GM19455 (cell line): ENCODE results near the gene ATF6.
"Not testable (repeated sequence)": the region's sequence is repeated elsewhere in the genome, so short reads cannot be mapped to it uniquely, and the experiment has no call there.

Experiments used
- ATAC-seq: cut with Tn5 transposase; IDR thresholded peaks from one replicate; pipeline ENCODE4 v1.9.1; 2021; ENCODE audit not compliant: unreplicated experiment

The ATF6 gene

GRCh38 chr1:161827786-161828185 lies 61.7 kb downstream of the ATF6 start:
- ATAC-seq = no peak

- ATAC-seq = not testable (repeated sequence)
Measured at GRCh38 chr1:161832299-161832907, 66.3 kb downstream of the ATF6 start.

GRCh38 chr1:161834967-161835550 lies 68.9 kb downstream of the ATF6 start:
- ATAC-seq = no peak

GRCh38 chr1:161836018-161836417 lies 69.9 kb downstream of the ATF6 start:
- no peak for ATAC-seq

- no peak for ATAC-seq
Measured at GRCh38 chr1:161838362-161838761, 72.2 kb downstream of the ATF6 start.

- ATAC-seq = no peak
Measured at GRCh38 chr1:161838885-161839284, 72.8 kb downstream of the ATF6 start.

- ATAC-seq = no peak
Measured at GRCh38 chr1:161839591-161839990, 73.5 kb downstream of the ATF6 start.

GRCh38 chr1:161840363-161840762 lies 74.2 kb downstream of the ATF6 start:
- ATAC-seq = no peak

GRCh38 chr1:161843156-161843555 lies 77.0 kb downstream of the ATF6 start:
- no peak for ATAC-seq

- ATAC-seq = no peak
Measured at GRCh38 chr1:161844696-161845095, 78.6 kb downstream of the ATF6 start.

- ATAC-seq = no peak
Measured at GRCh38 chr1:161848676-161849075, 82.6 kb downstream of the ATF6 start.

- ATAC-seq = no peak
Measured at GRCh38 chr1:161849518-161849917, 83.4 kb downstream of the ATF6 start.

- no peak for ATAC-seq
Measured at GRCh38 chr1:161855260-161855659, 89.1 kb downstream of the ATF6 start.

GRCh38 chr1:161858271-161858670 lies 92.2 kb downstream of the ATF6 start:
- no peak for ATAC-seq

- ATAC-seq = no peak
Measured at GRCh38 chr1:161863549-161863948, 97.4 kb downstream of the ATF6 start.

GRCh38 chr1:161864577-161864976 lies 98.5 kb downstream of the ATF6 start:
- no peak for ATAC-seq

GRCh38 chr1:161866241-161866640 lies 100.1 kb downstream of the ATF6 start:
- no peak for ATAC-seq

- no peak for ATAC-seq
Measured at GRCh38 chr1:161868832-161869231, 102.7 kb downstream of the ATF6 start.

- no peak for ATAC-seq
Measured at GRCh38 chr1:161869291-161869690, 103.2 kb downstream of the ATF6 start.

GRCh38 chr1:161872506-161872905 lies 106.4 kb downstream of the ATF6 start:
- no peak for ATAC-seq

GRCh38 chr1:161879261-161879660 lies 113.1 kb downstream of the ATF6 start:
- ATAC-seq = no peak

- ATAC-seq = no peak
Measured at GRCh38 chr1:161884475-161884874, 118.4 kb downstream of the ATF6 start.

GRCh38 chr1:161885003-161885402 lies 118.9 kb downstream of the ATF6 start:
- no peak for ATAC-seq
